NCI-H2196 treated with DMSO at 0.1 percent for 48 hours (cell line): ENCODE results near the gene PLSCR1.
"Not testable (repeated sequence)": the region's sequence is repeated elsewhere in the genome, so short reads cannot be mapped to it uniquely, and the experiment has no call there.

Experiments
- DNase-seq: peaks from one replicate; lab custom pipeline; 2025; ENCODE audit not compliant: unreplicated experiment; lab: John Stamatoyannopoulos, UW

The PLSCR1 gene

GRCh38 chr3:146485297-146485696, 59.1 kb downstream of the PLSCR1 start:
- DNase-seq = no peak

- DNase-seq = no peak
Observed at GRCh38 chr3:146476094-146476740, 68.2 kb downstream of the PLSCR1 start.

- not testable (repeated sequence) for DNase-seq
Observed at GRCh38 chr3:146474976-146475375, 69.4 kb downstream of the PLSCR1 start.

- no peak for DNase-seq
Observed at GRCh38 chr3:146473726-146474125, 70.7 kb downstream of the PLSCR1 start.

GRCh38 chr3:146472611-146473010, 71.8 kb downstream of the PLSCR1 start:
- DNase-seq = no peak

- no peak for DNase-seq
Observed at GRCh38 chr3:146471012-146471411, 73.4 kb downstream of the PLSCR1 start.

- DNase-seq = peak; percentile 39
Observed at GRCh38 chr3:146470425-146470990, 73.9 kb downstream of the PLSCR1 start.

GRCh38 chr3:146469150-146470017, 75.0 kb downstream of the PLSCR1 start, which contains the start of gene PLSCR2:
Gene PLSCR2, minus strand, starts transcription at chr3:146469561. Its CDS starts 9,657 bp downstream, at chr3:146459904.
- peak; percentile 86 for DNase-seq

- DNase-seq = no peak
Observed at GRCh38 chr3:146468671-146469149, 75.7 kb downstream of the PLSCR1 start.

GRCh38 chr3:146468234-146468633, 76.2 kb downstream of the PLSCR1 start:
- DNase-seq = no peak

GRCh38 chr3:146466604-146467003, 77.8 kb downstream of the PLSCR1 start:
- DNase-seq = no peak

- DNase-seq = no peak
Observed at GRCh38 chr3:146465693-146466465, 78.5 kb downstream of the PLSCR1 start.
